HG03095 (cell line): ENCODE measurements around the gene SLC25A22.
A peak's percentile ranks its signal among the peaks of the same experiment; 100 is the strongest.

Experiments used
- ATAC-seq: cut with Tn5 transposase; IDR thresholded peaks from one replicate; pipeline ENCODE4 v1.9.1; 2021; ENCODE audit warnings: moderate library complexity; ENCODE audit not compliant: unreplicated experiment

SLC25A22 gene

GRCh38 chr11:834371-835316 lies 36.6 kb upstream of the SLC25A22 start:
- ATAC-seq: no peak

GRCh38 chr11:833849-834311 lies 35.8 kb upstream of the SLC25A22 start:
- ATAC-seq: no peak

GRCh38 chr11:833114-833791 lies 35.2 kb upstream of the SLC25A22 start:
- ATAC-seq: no peak

DNA sequence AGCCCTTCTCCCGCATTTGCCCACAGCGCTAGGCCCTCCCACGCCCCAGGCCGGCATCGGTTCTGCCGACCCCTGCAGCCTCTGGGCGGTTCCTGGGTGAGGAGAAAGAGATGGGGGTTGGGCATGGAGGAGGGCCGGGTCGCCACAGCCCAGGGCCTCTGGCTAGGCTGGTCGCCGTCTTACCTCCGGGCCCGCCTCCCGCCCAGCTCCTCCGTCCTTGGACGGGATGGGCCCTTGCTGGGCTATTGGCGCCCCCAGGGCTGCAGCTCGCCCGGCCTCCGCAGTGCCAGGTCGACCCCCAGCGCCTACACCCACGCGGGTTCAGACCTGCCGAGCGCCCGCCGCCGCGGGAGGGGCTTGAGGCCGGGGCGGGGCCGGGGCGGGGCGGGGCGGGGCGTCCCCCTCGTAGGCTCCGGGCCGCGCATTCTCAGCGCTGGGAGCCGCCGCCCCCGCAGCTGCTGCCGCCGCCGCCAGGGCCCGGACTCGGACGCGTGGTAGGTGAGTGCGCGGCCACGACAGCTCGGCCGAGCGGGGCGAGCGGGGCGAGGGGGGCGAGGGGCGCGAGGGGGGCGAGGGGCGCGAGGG lies 34.5 kb upstream of the SLC25A22 start, which contains the start of gene CD151:
CD151 (plus strand) TSS at position 424 of the 585 bp plus-strand sequence. CDS start 3,118 bp downstream, outside the sequence.
- ATAC-seq: no peak

DNA sequence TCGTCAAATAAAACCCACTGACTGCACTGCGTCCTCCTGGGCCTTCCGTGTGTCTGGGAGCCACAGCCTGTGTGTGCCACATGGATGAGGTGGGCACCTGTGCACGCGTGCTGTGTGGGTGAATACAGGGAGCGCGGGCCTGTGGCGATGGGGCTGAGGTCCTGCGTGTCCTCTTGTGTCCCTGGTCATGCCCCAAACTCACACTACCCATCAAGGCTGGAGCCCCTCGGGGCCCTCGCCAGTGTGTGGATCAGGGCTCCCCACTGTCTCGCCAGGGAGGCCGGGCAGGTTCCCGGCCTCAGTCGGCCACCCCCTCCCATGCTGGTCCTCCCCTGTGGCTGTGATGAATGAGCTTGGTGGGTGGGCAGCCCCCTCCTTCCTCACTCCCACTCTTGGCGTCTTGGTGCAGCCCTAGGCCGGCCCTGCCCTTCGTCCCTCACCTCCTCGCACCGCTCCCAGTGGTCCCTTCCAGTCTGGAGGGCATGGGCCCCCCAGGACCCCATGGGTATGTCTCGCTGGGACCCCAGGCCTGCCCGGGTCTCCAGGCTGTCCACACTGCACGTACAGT lies 34.0 kb upstream of the SLC25A22 start:
- ATAC-seq: no peak

GRCh38 chr11:831118-831864 lies 33.2 kb upstream of the SLC25A22 start:
- ATAC-seq: no peak

- ATAC-seq: peak; percentile 42
Observed at GRCh38 chr11:830295-831117, 32.4 kb upstream of the SLC25A22 start.

- ATAC-seq: peak; percentile 3
Observed at GRCh38 chr11:829847-830294, 31.8 kb upstream of the SLC25A22 start.

DNA sequence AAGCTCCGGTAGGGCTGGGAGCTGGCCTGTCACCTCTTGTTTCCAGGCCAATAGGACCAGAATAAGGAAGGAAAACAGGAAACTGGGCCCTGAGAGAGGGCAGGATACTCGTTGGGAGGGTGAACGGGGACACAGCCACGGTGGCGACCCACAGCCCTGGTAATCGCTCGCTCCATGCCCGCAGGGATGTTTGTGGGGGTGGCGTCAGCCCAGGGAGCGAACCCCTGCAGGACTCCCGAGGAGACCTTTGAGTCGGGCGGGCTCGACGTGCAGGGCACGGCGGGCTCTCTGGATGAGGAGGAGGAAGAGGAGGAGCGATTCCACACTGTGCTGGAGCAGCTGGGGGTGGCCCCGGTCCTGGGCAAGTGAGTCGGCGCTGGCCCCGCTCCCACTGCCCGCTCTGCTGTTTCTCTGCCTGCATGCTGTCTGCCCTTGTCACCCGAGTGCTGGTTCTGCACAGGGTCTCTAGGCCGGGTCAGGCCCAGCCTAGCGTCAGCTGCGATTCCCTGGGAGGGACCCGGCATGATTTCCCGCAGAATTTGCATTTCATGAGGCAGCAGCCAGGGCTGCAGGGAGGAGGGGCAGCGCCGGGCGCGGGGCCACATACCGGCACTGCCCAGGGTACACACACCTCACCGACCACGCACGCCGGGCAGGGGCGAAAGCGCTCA lies 31.2 kb upstream of the SLC25A22 start:
- ATAC-seq: no peak

GRCh38 chr11:828506-829175 lies 30.6 kb upstream of the SLC25A22 start:
- ATAC-seq: no peak

GRCh38 chr11:827897-828192 lies 29.8 kb upstream of the SLC25A22 start, which contains the start of gene CRACR2B:
Gene CRACR2B, plus strand, starts transcription at chr11:827919. Its CDS starts 689 bp downstream, at chr11:828608.
- ATAC-seq: no peak

GRCh38 chr11:827146-827896 lies 29.2 kb upstream of the SLC25A22 start:
- peak; percentile 36 for ATAC-seq

GRCh38 chr11:826836-827145 lies 28.7 kb upstream of the SLC25A22 start:
- ATAC-seq: peak; percentile 0

DNA sequence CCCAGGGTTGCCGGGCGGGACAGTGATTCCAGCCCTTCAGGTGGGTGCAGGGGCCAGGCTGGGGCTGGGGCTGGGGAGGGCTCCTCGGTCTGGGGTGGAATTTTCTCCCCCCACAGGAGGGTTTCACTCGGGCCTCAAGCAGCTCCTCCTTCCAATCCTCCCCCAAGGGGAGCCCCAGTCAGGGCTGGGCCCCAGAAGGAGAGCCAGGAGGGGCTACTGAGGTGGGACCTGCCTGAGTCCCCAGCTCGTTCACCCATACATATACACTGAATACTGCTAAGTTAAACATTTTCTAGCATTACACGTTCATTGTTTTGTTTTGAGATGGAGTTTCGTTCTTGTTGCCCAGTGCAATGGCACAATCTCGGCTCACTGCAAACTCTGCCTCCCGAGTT lies 28.1 kb upstream of the SLC25A22 start:
- no peak for ATAC-seq

GRCh38 chr11:825366-826226 lies 27.5 kb upstream of the SLC25A22 start:
- ATAC-seq: no peak

DNA sequence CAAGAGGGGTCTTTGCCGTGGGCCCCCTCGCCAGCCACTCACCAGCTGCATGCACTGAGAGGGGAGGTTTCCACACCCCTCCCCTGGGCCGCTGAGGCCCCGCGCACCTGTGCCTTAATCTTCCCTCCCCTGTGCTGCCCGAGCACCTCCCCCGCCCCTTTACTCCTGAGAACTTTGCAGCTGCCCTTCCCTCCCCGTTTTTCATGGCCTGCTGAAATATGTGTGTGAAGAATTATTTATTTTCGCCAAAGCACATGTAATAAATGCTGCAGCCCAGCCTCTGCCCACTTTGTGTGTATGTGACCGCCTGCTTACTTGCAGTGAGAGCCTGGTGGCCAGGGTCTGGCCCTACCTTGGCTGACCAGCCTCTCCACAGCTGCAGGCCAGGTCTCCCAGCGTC lies 26.9 kb upstream of the SLC25A22 start:
- ATAC-seq: no peak

- no peak for ATAC-seq
Observed at GRCh38 chr11:824292-824880, 26.3 kb upstream of the SLC25A22 start.
